ENCODE data around the gene SHISA6.

The SHISA6 gene

DNA sequence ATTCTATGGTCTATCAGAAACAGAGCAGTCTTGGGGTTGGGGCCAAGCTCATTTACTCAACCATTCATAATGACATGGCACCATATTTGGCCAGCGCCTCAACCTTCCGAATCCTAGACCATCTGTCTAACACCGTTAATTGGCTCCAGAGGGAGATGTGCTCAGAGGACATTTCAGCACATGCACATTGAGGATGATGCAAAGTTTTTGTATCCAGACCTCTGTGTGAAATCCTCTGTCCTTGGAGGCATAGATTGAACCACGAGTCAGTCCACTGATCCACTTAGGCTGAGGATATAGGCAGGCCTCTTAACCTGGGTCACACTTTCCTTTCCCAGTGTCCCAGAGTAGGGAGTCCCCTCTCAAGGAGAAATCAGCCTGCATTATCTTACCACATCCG lies 85.5 kb downstream of the SHISA6 start:
- ATAC-seq: no peak
- TF ChIP-seq SNAI2 (CRISPR knock-in tag; IDR thresholded peaks at IDR 0.05) (no peak), ZC3H10 (CRISPR knock-in tag; IDR thresholded peaks at IDR 0.05) (no peak), CSDC2 (CRISPR knock-in tag; IDR thresholded peaks at IDR 0.05) (no peak), ZFP30 (CRISPR knock-in tag; IDR thresholded peaks at IDR 0.05) (no peak), PPARA (CRISPR knock-in tag; IDR thresholded peaks at IDR 0.05; ENCODE audit: borderline replicate concordance) (no peak), TOX (CRISPR knock-in tag; IDR thresholded peaks at IDR 0.05; ENCODE audit: borderline replicate concordance) (no peak)

DNA sequence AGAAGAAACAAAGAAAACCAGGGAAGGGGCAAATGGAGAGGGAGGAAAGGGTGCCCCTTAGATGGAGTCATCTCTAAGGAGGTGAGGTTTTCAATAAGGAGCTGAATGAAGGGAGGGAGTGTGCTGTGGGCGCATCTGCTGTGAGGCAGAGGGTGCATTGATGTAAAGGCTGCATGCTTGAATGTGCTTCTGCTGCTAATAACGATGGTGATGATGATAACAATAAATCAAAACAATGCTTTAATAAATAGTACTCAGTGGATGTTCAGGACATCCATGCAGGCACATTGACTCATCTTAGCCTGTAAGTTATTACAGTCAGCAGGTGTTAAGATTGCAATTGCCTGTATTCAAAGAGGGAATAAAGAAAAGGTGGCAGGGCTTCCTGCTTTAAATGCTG lies 87.8 kb downstream of the SHISA6 start:
- TF ChIP-seq ZNF565 (CRISPR knock-in tag; conservative IDR thresholded peaks at IDR 0.05; ENCODE audit: low read depth): no peak
- TF ChIP-seq ARNTL (CRISPR knock-in tag; IDR thresholded peaks at IDR 0.05; ENCODE audit: borderline replicate concordance, low read depth): no peak
- no peak for TF ChIP-seq SNAI2 (CRISPR knock-in tag; IDR thresholded peaks at IDR 0.05)
- TF ChIP-seq, protein P1, sequence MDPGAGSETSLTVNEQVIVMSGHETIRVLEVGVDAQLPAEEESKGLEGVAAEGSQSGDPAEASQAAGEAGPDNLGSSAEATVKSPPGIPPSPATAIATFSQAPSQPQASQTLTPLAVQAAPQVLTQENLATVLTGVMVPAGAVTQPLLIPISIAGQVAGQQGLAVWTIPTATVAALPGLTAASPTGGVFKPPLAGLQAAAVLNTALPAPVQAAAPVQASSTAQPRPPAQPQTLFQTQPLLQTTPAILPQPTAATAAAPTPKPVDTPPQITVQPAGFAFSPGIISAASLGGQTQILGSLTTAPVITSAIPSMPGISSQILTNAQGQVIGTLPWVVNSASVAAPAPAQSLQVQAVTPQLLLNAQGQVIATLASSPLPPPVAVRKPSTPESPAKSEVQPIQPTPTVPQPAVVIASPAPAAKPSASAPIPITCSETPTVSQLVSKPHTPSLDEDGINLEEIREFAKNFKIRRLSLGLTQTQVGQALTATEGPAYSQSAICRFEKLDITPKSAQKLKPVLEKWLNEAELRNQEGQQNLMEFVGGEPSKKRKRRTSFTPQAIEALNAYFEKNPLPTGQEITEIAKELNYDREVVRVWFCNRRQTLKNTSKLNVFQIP (CRISPR knock-in tag; IDR thresholded peaks at IDR 0.05; ENCODE audit: borderline replicate concordance, low read depth): no peak
- no peak for TF ChIP-seq ESRRG (CRISPR knock-in tag; IDR thresholded peaks at IDR 0.05)
- TF ChIP-seq ZNF70 (CRISPR knock-in tag; IDR thresholded peaks at IDR 0.05): no peak
- TF ChIP-seq GLIS3 (CRISPR knock-in tag; IDR thresholded peaks at IDR 0.05): no peak
- TF ChIP-seq, protein P2, sequence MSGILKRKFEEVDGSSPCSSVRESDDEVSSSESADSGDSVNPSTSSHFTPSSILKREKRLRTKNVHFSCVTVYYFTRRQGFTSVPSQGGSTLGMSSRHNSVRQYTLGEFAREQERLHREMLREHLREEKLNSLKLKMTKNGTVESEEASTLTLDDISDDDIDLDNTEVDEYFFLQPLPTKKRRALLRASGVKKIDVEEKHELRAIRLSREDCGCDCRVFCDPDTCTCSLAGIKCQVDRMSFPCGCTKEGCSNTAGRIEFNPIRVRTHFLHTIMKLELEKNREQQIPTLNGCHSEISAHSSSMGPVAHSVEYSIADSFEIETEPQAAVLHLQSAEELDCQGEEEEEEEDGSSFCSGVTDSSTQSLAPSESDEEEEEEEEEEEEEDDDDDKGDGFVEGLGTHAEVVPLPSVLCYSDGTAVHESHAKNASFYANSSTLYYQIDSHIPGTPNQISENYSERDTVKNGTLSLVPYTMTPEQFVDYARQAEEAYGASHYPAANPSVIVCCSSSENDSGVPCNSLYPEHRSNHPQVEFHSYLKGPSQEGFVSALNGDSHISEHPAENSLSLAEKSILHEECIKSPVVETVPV (CRISPR knock-in tag; IDR thresholded peaks at IDR 0.05): no peak
- TF ChIP-seq TOX (CRISPR knock-in tag; IDR thresholded peaks at IDR 0.05; ENCODE audit: borderline replicate concordance): no peak
- no peak for TF ChIP-seq ZNF8 (CRISPR knock-in tag; IDR thresholded peaks at IDR 0.05)
- no peak for TF ChIP-seq BACH2 (CRISPR knock-in tag; IDR thresholded peaks at IDR 0.05; ENCODE audit: borderline replicate concordance)
- no peak for TF ChIP-seq ZFP3 (CRISPR knock-in tag; IDR thresholded peaks at IDR 0.05)
- no peak for TF ChIP-seq CSDC2 (CRISPR knock-in tag; IDR thresholded peaks at IDR 0.05)
- TF ChIP-seq, protein P3, sequence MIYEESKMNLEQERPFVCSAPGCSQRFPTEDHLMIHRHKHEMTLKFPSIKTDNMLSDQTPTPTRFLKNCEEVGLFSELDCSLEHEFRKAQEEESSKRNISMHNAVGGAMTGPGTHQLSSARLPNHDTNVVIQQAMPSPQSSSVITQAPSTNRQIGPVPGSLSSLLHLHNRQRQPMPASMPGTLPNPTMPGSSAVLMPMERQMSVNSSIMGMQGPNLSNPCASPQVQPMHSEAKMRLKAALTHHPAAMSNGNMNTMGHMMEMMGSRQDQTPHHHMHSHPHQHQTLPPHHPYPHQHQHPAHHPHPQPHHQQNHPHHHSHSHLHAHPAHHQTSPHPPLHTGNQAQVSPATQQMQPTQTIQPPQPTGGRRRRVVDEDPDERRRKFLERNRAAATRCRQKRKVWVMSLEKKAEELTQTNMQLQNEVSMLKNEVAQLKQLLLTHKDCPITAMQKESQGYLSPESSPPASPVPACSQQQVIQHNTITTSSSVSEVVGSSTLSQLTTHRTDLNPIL (CRISPR knock-in tag; IDR thresholded peaks at IDR 0.05; ENCODE audit: low read depth): no peak
- no peak for ATAC-seq

DNA sequence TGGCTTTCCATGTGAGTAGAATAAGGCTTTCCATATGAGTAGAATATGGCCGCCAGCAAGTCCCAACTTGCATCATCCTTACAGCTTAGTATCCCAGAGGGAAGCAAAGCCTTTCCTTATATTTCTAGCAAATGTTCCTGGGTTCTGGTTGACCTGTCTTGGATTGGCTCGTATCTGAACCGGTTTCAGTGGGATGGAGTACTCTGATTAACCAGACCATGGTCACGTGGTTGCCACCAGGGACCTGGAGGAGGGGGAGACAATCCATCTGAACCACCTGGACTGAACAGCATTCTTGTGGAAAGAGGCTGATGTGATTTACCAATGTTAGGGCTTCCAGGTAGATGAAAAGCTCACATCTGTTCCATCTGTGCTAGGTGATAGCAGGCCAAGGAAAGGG lies 89.0 kb downstream of the SHISA6 start:
- ATAC-seq: no peak
- TF ChIP-seq, protein P3 (CRISPR knock-in tag; IDR thresholded peaks at IDR 0.05; ENCODE audit: low read depth): no peak
- TF ChIP-seq, protein P4, sequence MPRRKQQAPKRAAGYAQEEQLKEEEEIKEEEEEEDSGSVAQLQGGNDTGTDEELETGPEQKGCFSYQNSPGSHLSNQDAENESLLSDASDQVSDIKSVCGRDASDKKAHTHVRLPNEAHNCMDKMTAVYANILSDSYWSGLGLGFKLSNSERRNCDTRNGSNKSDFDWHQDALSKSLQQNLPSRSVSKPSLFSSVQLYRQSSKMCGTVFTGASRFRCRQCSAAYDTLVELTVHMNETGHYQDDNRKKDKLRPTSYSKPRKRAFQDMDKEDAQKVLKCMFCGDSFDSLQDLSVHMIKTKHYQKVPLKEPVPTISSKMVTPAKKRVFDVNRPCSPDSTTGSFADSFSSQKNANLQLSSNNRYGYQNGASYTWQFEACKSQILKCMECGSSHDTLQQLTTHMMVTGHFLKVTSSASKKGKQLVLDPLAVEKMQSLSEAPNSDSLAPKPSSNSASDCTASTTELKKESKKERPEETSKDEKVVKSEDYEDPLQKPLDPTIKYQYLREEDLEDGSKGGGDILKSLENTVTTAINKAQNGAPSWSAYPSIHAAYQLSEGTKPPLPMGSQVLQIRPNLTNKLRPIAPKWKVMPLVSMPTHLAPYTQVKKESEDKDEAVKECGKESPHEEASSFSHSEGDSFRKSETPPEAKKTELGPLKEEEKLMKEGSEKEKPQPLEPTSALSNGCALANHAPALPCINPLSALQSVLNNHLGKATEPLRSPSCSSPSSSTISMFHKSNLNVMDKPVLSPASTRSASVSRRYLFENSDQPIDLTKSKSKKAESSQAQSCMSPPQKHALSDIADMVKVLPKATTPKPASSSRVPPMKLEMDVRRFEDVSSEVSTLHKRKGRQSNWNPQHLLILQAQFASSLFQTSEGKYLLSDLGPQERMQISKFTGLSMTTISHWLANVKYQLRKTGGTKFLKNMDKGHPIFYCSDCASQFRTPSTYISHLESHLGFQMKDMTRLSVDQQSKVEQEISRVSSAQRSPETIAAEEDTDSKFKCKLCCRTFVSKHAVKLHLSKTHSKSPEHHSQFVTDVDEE (CRISPR knock-in tag; IDR thresholded peaks at IDR 0.05): no peak
- TF ChIP-seq, protein P2 (CRISPR knock-in tag; IDR thresholded peaks at IDR 0.05): no peak
- no peak for TF ChIP-seq ARNTL (CRISPR knock-in tag; IDR thresholded peaks at IDR 0.05; ENCODE audit: borderline replicate concordance, low read depth)
- TF ChIP-seq CSDC2 (CRISPR knock-in tag; IDR thresholded peaks at IDR 0.05): no peak
- no peak for TF ChIP-seq ZFP30 (CRISPR knock-in tag; IDR thresholded peaks at IDR 0.05)
- TF ChIP-seq BACH2 (CRISPR knock-in tag; IDR thresholded peaks at IDR 0.05; ENCODE audit: borderline replicate concordance): no peak
- no peak for TF ChIP-seq OSR1 (CRISPR knock-in tag; IDR thresholded peaks at IDR 0.05)
- TF ChIP-seq TCF4 (CRISPR knock-in tag; IDR thresholded peaks at IDR 0.05; ENCODE audit: borderline replicate concordance): no peak
- TF ChIP-seq SNAI2 (CRISPR knock-in tag; IDR thresholded peaks at IDR 0.05): no peak
- TF ChIP-seq ZNF70 (CRISPR knock-in tag; IDR thresholded peaks at IDR 0.05): no peak
- TF ChIP-seq ISL1 (CRISPR knock-in tag; IDR thresholded peaks at IDR 0.05): no peak
- no peak for TF ChIP-seq ZFP3 (CRISPR knock-in tag; IDR thresholded peaks at IDR 0.05)
- TF ChIP-seq GLIS3 (CRISPR knock-in tag; IDR thresholded peaks at IDR 0.05): no peak
- TF ChIP-seq, protein P5, sequence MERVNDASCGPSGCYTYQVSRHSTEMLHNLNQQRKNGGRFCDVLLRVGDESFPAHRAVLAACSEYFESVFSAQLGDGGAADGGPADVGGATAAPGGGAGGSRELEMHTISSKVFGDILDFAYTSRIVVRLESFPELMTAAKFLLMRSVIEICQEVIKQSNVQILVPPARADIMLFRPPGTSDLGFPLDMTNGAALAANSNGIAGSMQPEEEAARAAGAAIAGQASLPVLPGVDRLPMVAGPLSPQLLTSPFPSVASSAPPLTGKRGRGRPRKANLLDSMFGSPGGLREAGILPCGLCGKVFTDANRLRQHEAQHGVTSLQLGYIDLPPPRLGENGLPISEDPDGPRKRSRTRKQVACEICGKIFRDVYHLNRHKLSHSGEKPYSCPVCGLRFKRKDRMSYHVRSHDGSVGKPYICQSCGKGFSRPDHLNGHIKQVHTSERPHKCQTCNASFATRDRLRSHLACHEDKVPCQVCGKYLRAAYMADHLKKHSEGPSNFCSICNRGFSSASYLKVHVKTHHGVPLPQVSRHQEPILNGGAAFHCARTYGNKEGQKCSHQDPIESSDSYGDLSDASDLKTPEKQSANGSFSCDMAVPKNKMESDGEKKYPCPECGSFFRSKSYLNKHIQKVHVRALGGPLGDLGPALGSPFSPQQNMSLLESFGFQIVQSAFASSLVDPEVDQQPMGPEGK (CRISPR knock-in tag; IDR thresholded peaks at IDR 0.05; ENCODE audit: borderline replicate concordance): no peak
- TF ChIP-seq, protein P1 (CRISPR knock-in tag; IDR thresholded peaks at IDR 0.05; ENCODE audit: borderline replicate concordance, low read depth): no peak
- TF ChIP-seq TOX (CRISPR knock-in tag; IDR thresholded peaks at IDR 0.05; ENCODE audit: borderline replicate concordance): no peak
- no peak for TF ChIP-seq ESRRG (CRISPR knock-in tag; IDR thresholded peaks at IDR 0.05)
- no peak for TF ChIP-seq ZC3H10 (CRISPR knock-in tag; IDR thresholded peaks at IDR 0.05)
- no peak for TF ChIP-seq PPARA (CRISPR knock-in tag; IDR thresholded peaks at IDR 0.05; ENCODE audit: borderline replicate concordance)

Measured in SK-N-SH treated with all-trans-retinoic acid at 6 μM for 48 hours (cell line).